SHP77 (cell line): ENCODE measurements around the gene NUMA1.
A peak's percentile ranks its signal among the peaks of the same experiment; 100 is the strongest.

Experiments used
- DNase-seq, 2 experiments: peaks; one replicate each; lab custom pipeline; 2025; lab: John Stamatoyannopoulos, UW

The NUMA1 gene

GRCh38 chr11:72102946-72103753 lies 22.8 kb upstream of the NUMA1 start, which contains the start of gene LAMTOR1:
LAMTOR1 (minus strand) TSS chr11:72103297; CDS start chr11:72103224, 73 bp downstream.
- peak; percentile 99 to 100 for DNase-seq

DNA sequence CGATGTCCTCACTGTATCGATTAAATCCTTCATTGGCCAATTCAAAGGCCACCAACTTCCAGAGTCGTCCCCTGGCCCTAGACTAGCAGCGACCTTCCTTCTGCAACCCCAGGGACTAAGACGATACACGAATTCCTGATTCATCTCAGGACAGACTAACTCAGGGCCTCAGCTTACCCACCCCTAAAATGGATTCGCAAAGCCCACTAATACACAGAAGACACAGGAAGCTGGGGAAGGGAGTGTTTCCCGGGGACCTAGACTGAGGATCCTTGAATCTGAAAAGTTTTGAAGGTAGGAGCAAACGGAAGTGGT lies 22.2 kb upstream of the NUMA1 start:
- DNase-seq, result no peak

GRCh38 chr11:72102162-72102561 lies 21.8 kb upstream of the NUMA1 start:
- DNase-seq, result no peak

DNA sequence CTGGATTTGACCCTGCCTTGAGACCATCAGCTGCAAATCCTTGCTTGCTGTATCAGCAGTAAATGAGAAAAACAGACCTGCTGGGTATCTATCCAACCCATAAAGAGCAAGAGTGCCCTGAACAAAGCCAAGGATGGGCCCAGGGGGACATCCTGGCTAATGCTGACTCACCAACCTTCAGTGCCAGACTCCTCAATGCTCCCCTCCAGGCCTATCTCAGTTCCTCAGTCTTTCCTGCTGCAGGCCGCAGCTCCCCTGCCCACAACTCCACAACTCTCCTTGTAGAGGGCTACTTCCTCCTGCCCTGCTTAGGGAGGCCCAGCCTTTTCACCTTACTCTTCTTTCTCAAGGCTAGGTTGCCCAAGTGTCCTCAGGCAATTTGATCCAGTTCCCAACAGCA lies 20.1 kb upstream of the NUMA1 start:
- no peak for DNase-seq

GRCh38 chr11:72100009-72100408 lies 19.7 kb upstream of the NUMA1 start:
- DNase-seq, result no peak

GRCh38 chr11:72098741-72099140 lies 18.4 kb upstream of the NUMA1 start:
- no peak for DNase-seq

- DNase-seq, result peak; percentile 45 to 54
These were observed 10.9 kb upstream of the NUMA1 start for GRCh38 chr11:72091292-72091691.

DNA sequence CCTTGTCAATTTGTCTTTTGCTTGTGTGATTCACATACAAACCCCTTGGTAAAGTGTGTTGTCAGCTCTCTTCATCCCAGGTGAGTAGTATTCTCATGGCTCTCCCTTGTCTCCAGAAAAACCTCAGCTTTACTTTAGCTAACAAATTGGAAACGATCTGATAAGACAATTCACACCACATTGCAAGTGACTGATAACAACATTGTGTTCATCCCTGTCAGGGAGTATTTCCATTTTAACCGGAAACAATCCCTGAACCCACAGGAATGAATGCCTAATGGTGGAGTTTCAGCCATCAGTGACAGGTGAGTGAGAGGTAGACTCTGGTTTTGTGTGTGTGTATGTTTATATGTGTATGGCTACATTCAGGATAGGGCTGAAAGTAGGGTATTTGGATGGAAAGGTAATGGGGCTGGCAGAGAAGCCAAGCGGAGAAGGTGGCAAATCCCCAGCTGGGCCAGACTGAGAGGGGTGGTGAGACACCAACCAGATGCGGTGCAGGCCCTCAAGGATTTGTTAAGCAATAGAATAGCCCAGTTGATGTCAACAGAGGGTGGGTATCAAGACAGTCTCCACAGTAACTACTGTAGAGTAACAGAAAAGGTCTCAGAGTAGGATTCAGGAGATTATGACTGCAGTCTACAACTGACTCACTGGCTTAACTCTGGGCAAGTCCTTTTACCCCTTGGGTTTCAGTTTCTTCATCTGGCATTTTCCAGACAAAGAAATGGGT lies 7.9 kb upstream of the NUMA1 start:
- no peak for DNase-seq

- DNase-seq, result no peak
These were observed 5.4 kb upstream of the NUMA1 start for GRCh38 chr11:72085621-72086351.

DNA sequence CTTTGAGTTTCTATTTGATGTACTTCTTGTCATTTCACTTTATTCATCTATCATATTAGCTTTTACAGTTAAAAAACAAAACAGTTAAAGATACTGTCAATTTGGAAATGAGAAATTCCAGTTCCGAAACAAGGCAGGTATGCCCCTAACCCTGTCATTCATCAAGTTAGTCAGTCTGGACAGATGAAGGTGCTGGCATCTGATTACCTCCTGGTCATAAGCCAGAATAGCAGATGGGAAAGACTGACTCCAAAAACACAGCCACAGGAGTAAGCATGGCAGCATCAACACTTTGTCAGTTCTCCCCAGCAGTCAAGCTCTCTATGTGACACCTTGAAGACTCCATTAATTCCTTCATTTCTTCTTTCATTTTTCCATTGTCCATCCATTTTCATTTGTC lies 4.6 kb upstream of the NUMA1 start:
- DNase-seq, result no peak

GRCh38 chr11:72084076-72084475 lies 3.7 kb upstream of the NUMA1 start:
- no peak for DNase-seq

GRCh38 chr11:72083414-72083813 lies 3.1 kb upstream of the NUMA1 start:
- no peak for DNase-seq

DNA sequence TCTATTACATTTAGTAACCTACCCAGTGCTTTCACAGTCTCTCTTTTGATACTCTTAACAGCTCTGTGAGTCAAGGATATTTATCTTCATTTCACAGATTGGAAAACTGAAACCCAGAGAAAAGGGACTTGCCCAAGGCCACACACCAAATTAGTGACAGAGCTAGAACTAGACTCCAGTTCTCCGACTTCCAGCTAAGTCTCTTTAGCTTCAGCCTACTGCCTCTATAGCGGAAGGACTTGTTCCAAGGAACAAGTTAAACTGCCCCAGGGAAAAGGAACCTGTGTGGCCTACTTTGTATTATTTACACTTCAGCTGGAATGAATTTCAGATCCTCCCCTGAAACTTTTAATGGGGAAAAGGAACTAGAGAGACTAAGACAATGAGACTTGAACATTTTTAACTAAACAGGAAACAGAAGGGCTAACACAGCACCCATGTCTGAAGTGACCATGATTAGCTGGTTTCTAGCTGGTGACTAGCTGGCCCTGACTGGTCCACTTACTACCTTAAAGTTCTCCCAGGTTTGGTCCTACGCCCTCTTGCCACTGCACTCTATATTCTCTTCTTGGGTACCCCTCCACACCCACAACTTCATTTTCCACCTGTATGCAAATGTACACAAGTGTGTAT lies 1.6 kb upstream of the NUMA1 start:
- peak in 1 of 2 experiments; percentile 13 for DNase-seq

DNA sequence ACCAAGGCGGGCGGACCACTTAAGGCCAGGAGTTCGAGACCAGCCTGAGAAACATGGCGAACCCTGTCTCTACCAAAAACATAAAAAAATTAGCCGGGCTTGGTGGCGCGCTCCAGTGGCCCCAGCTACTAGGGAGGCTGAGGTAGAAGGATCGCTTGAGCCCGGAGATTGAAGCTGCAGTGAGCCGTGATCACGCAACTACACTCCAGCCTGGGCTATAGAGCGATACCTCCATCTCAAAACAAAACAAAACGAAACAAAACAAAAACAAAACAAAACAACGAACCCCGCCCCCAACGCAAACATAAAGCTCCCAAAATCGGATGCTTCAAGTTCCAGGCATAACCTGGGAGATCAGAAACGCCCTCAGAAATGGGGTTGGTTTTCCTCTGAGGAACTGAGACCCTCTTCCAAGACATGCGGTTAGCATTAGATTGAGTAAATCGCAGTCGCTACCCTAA lies 872 bp upstream of the NUMA1 start:
- no peak for DNase-seq

DNA sequence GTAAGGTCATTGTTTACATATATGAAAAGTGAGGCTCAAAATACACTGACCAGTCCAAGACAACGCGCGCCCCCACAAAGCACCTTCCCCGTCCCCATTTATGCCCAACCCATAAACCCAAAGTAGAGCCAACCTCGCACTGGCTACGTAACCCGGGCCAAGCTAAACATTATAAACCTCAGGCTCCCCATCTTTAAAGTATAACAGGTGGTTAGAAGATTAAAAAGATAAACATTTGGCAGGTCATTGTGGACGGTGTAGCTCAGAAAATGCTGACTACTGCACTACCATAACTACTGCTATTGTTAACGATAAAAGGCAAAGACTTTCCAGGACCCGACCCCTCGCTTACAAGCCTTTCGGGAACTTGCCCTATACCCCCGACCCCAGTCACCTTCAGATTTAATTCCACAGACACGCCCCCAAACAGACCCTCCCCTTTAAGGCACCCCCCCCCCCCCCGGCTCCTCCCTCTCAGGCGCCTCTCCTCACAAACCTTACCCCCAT lies 470 bp downstream of the NUMA1 start:
- DNase-seq, result no peak

DNA sequence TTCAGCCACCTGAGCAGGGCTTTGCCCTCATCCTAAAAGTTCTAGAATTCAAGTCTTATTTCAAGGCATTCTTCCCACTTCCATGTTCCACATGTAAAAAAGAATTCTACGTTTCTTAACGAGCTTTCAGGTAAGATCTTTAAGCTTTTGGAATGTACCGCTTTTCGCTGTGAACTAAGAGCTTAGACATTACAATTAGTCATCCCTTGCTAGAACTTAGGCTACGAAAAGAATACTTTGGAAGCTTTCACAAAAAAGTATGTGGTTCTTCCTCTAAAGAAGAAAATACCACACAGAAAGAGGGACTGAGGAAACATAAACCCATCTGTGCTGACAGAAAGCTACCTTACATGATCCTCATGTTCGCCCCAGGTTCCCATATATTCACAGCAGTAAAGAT lies 1.9 kb downstream of the NUMA1 start:
- DNase-seq, result no peak

DNA sequence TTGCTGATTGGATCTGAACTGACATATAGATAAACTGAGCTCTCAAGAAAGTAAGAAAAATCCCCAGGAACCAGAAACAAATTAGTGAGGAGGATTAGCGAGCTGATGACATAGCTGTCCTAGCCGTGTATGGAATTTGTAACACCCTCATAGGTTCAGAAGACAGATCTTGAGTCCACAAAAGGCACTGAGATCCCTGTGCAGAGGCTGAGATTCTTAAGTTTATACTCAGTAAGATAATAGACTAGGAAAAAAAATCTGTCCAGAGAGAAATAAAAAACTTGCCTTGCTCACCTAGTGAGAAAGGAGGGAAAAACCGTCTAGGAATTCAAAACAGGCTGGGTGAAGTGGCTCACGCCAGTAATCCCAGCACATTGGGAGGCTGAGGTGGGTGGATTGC lies 4.6 kb downstream of the NUMA1 start:
- DNase-seq, result no peak

DNA sequence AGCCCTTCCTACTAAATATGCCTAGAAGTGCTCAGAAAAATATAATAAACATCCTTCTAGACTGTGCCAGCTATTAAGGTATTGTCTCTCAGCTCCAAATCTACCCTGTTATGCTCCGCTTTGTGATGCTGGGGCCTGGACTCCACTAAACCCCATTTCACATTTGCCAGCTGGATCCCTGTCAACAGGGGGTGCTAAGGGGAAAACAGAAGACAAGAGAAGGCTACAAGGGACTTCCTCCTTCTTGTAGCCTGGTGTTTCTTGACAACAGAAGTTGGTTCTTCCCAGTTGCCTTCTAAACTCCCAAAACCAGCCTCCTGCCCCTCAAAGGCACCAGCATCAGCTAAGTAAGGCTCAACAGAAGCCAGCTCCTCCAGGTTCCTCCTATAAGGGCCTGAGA lies 5.2 kb downstream of the NUMA1 start:
- no peak for DNase-seq

GRCh38 chr11:72072348-72072747 lies 8.0 kb downstream of the NUMA1 start:
- DNase-seq, result no peak

- no peak for DNase-seq
These were observed 9.9 kb downstream of the NUMA1 start for GRCh38 chr11:72070491-72070890.

- DNase-seq, result no peak
These were observed 10.5 kb downstream of the NUMA1 start for GRCh38 chr11:72069787-72070251.

DNA sequence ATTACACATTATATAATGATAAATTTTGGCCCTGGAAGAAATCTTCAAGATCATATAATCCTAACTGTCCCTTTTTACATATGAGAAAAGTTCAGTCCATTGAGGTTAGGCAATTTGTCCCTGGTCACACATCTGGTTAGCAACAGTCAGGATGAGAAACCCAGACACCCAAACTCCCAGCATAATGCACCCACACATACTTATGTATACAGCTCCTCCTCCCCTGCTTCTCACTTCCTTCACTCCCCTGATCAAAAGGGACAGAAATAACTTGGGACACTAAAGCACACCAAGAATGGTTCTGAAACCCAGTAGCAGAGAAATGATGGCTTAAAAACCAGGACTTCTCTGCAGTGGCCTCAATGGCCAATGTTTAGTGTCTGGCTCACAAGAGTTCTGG lies 11.1 kb downstream of the NUMA1 start:
- no peak for DNase-seq
